NT2/D1 (cell line): Measurements from ENCODE around the gene CDK6.

Experiments used
- YY1 ChIP-seq: IDR thresholded peaks from 2 replicates; pipeline ENCODE4 v1.6.1; 2011; ENCODE audit not compliant: insufficient read length, insufficient read depth
- ZNF274 ChIP-seq: IDR thresholded peaks from 2 replicates; pipeline ENCODE4 v1.6.1; 2011; ENCODE audit warnings: mild to moderate bottlenecking, low read depth, low read length

- TF ChIP-seq ZNF274: no peak
- no peak for TF ChIP-seq YY1
Measured at GRCh38 chr7:92809760-92810573, 26.4 kb downstream of the CDK6 start.
